ENCODE data around the gene TIGD7. TPM values are rescaled to one million over a fixed set of nuclear protein-coding genes. Genes with fewer than 3 reads are reported as not detected.

Gene TIGD7
- total RNA-seq, 1 experiment from 2014 or later, result 4.2 TPM

DNA sequence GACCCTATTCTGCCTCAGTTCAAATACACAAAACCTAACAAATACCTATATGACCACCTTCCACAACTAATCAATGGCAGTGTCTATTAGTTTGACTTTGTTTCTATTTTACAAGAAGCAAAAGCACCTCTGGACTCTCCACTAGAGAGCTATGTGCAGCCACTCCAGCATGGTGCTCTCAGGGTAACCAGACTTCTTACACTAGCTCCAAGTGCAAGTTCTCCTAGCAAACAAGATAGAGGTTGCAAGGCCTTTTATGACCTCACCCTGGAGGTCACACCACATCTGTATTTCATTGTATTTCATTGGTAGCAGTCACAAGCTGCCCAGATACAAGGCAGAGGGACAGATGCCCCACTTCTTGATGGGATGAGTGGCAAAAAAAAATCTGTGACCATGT is 30.3 kb downstream of the TIGD7 start:
- no peak overlapping the region for H3K4me3 Mint-ChIP-seq
- H3K9ac ChIP-seq (ENCODE audit: extremely low read depth, insufficient read length, low read length), result no peak overlapping the region
- H2BK12ac ChIP-seq (ENCODE audit: insufficient read length, low read depth, low read length), result no peak overlapping the region
- no peak overlapping the region for H2AFZ ChIP-seq (ENCODE audit: low read length)
- no peaks in the 10 kb centered on the region for H3K27me3 ChIP-seq (ENCODE audit: insufficient read depth, low read length)
- H3K79me2 ChIP-seq (ENCODE audit: insufficient read depth, low read length), result no peaks in the 10 kb centered on the region
- H3K9me3 Mint-ChIP-seq, result peaks cover 13 to 27% of the 10 kb centered on the region in 2 experiments
- H3K4me1 Mint-ChIP-seq, result no peaks in the 10 kb centered on the region
- no peak overlapping the region for H2BK120ac ChIP-seq (ENCODE audit: low read depth, low read length, poor library complexity, severe bottlenecking)
- no peak overlapping the region for H2BK15ac ChIP-seq (ENCODE audit: low read depth, low read length)
- no peak overlapping the region for H4K5ac ChIP-seq (ENCODE audit: insufficient read length, low read depth, low read length)
- H3T11ph ChIP-seq (ENCODE audit: low read length), result no peak overlapping the region
- H3K4me1 ChIP-seq (ENCODE audit: insufficient read depth, low read length), result no peaks in the 10 kb centered on the region
- H3K56ac ChIP-seq (ENCODE audit: insufficient read length, low read depth, low read length), result no peak overlapping the region
- H3K18ac ChIP-seq (ENCODE audit: insufficient read length, low read depth, low read length), result no peak overlapping the region
- TF ChIP-seq, protein P1, sequence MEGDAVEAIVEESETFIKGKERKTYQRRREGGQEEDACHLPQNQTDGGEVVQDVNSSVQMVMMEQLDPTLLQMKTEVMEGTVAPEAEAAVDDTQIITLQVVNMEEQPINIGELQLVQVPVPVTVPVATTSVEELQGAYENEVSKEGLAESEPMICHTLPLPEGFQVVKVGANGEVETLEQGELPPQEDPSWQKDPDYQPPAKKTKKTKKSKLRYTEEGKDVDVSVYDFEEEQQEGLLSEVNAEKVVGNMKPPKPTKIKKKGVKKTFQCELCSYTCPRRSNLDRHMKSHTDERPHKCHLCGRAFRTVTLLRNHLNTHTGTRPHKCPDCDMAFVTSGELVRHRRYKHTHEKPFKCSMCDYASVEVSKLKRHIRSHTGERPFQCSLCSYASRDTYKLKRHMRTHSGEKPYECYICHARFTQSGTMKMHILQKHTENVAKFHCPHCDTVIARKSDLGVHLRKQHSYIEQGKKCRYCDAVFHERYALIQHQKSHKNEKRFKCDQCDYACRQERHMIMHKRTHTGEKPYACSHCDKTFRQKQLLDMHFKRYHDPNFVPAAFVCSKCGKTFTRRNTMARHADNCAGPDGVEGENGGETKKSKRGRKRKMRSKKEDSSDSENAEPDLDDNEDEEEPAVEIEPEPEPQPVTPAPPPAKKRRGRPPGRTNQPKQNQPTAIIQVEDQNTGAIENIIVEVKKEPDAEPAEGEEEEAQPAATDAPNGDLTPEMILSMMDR (conservative IDR thresholded peaks at IDR 0.05), result no peak
- H3K27ac ChIP-seq (ENCODE audit: insufficient read length, low read depth, low read length), result no peak overlapping the region
- no peak overlapping the region for H3K4ac ChIP-seq (ENCODE audit: low read depth, low read length)
- H3K27me3 Mint-ChIP-seq (ENCODE audit: low read depth), result peaks cover 27% of the 10 kb centered on the region
- H4K8ac ChIP-seq (replicated peaks; ENCODE audit: insufficient read length, low read depth, low read length), result no peak overlapping the region
- H2BK5ac ChIP-seq (ENCODE audit: insufficient read length, low read length), result no peak overlapping the region
- H3K14ac ChIP-seq (ENCODE audit: insufficient read depth, low read length), result no peak overlapping the region
- H3K36me3 Mint-ChIP-seq (ENCODE audit: insufficient read depth in 1 of 3, low read depth in 3 of 3), result no peaks in the 10 kb centered on the region
- H3K79me1 ChIP-seq (ENCODE audit: insufficient read depth, low read depth, low read length, poor library complexity, severe bottlenecking), result no peaks in the 10 kb centered on the region
- H3K23me2 ChIP-seq (ENCODE audit: insufficient read length, low read depth, low read length, poor library complexity, severe bottlenecking), result no peaks in the 10 kb centered on the region
- H3K23ac ChIP-seq (ENCODE audit: insufficient read length, low read depth, low read length), result no peak overlapping the region
- no peak for DNase-seq
- H2AK5ac ChIP-seq (ENCODE audit: insufficient read length, low read length), result no peak overlapping the region
- H3K4me2 ChIP-seq (ENCODE audit: insufficient read depth, insufficient read length, low read length), result no peak overlapping the region
- no peaks in the 10 kb centered on the region for H3K9me3 ChIP-seq (ENCODE audit: control insufficient read depth, low read depth, low read length)
- H2BK20ac ChIP-seq (ENCODE audit: low read depth, low read length, poor library complexity, severe bottlenecking), result no peak overlapping the region
- H3K27ac Mint-ChIP-seq, result no peak overlapping the region
- no peaks in the 10 kb centered on the region for H4K20me1 ChIP-seq (ENCODE audit: control insufficient read depth, insufficient read depth, insufficient read length)
- H4K91ac ChIP-seq (ENCODE audit: insufficient read length, low read depth, low read length), result no peak overlapping the region

Measured in H9 (cell line).